HG02588 (cell line): Measurements from ENCODE around the gene ATP2B3.

ENCODE experiments used
- ATAC-seq: cut with Tn5 transposase; IDR thresholded peaks from one replicate; pipeline ENCODE4 v1.9.1; 2021; ENCODE audit warnings: mild to moderate bottlenecking, moderate library complexity; ENCODE audit not compliant: unreplicated experiment

Gene ATP2B3

GRCh38 chrX:153609917-153610835 is 92.7 kb downstream of the ATP2B3 start:
- ATAC-seq: peak; percentile 76

GRCh38 chrX:153610836-153611213 is 93.4 kb downstream of the ATP2B3 start:
- ATAC-seq: no peak

- ATAC-seq: no peak
Observed at GRCh38 chrX:153611298-153612095, 94.1 kb downstream of the ATP2B3 start.

DNA sequence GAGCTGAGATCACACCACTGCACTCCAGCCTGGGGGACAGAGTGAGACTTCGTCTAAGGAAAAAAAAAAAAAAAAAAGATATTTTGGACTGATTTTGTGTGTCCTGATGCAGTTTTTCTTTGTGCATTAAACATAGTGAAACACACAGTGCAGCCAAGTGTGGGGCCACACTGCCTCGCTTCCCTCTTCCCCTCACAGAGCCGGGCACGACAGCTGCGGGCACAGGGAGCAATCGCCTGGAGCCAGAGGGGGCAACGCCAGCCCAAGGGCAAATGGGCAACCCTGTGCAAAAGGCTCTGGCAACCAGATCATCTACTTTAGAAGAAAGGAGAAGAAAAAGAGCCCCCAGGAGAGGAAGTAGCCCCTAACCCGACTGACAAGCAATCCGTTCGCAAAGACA is 95.0 kb downstream of the ATP2B3 start:
- ATAC-seq: no peak

DNA sequence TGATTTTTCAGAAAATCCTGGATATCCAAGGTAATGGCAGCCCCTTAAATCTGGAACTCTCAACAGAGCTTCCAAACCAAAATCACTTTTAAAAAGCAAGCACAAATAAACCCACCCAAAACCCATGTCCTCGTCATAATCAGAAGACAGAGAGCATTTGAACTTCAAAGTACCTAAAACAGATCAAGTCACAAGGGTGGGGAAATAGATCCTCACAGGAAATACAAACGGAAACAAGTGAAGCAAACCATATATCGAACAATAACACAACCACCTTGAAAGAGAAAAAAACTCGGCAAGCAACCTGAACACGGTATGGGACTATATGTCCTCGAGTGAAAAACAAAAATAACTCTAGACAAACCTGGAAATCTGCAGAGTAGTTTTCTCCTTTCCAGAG is 97.4 kb downstream of the ATP2B3 start:
- no peak for ATAC-seq

- no peak for ATAC-seq
Observed at GRCh38 chrX:153620576-153620975, 103.1 kb downstream of the ATP2B3 start.

DNA sequence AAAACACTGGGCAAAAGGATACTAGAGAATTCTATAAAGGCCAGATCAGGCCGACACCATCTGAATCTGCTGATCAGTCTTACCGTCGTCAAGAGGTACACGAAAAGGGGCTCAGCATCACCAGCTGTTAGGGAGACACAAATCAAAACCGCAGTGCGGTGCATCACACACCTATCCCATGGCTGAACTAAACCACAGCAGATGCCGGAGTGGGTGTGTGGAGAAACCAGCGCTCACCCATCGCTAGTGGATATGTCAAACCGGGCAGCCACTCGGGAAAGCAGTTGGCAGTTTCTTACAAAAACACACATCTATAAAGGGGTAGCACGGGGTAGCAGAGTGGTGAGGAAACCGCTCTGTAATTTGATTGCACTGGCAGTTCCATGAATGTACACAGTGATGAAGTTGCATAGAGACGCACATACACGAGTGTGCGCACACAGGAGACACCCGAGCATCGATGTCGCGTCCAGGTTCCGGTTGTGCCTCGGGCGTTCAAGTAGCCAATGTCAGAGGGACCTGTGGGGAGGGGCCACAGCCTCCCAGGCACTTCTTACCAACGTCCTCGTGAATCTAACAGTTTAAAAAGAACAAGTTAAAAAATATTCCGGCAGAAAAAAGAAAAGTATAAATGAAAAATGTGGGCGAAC is 104.6 kb downstream of the ATP2B3 start:
- no peak for ATAC-seq

GRCh38 chrX:153622661-153623309 is 105.3 kb downstream of the ATP2B3 start:
- ATAC-seq: no peak

DNA sequence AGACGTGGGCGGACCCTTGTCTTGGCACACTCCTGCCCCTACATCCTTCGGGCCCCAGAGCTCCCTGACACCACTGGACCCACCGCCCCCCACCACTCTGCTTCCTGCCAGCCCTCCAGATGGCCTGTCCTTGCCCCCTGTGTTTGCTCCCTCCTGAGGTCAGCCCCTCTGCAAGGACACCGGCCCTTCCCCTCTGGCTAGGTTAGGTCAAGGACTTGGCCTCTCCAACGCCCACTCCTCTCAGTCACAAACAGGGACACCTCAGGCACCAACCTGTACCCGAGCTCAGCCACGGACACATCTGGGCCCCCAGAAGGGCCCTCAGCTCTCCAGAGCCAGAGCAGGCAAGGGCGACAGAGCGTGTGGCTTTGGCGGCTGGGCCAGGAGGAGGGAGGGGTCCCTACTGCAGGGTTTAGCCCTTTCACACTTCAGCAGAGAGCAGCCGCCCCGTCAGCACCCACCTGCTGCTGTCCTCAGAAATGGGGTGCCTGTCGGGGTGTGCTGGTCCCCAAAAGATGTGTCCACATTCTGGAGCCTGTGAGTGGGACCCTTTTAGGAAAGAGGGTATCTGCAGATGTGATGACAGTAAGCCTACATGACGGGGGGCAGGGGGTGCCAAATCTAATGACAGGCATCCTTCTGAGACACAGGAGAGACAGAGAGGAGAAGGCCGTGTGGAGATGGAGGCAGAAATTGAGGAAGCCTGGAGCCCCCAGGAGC is 106.0 kb downstream of the ATP2B3 start:
- ATAC-seq: no peak

DNA sequence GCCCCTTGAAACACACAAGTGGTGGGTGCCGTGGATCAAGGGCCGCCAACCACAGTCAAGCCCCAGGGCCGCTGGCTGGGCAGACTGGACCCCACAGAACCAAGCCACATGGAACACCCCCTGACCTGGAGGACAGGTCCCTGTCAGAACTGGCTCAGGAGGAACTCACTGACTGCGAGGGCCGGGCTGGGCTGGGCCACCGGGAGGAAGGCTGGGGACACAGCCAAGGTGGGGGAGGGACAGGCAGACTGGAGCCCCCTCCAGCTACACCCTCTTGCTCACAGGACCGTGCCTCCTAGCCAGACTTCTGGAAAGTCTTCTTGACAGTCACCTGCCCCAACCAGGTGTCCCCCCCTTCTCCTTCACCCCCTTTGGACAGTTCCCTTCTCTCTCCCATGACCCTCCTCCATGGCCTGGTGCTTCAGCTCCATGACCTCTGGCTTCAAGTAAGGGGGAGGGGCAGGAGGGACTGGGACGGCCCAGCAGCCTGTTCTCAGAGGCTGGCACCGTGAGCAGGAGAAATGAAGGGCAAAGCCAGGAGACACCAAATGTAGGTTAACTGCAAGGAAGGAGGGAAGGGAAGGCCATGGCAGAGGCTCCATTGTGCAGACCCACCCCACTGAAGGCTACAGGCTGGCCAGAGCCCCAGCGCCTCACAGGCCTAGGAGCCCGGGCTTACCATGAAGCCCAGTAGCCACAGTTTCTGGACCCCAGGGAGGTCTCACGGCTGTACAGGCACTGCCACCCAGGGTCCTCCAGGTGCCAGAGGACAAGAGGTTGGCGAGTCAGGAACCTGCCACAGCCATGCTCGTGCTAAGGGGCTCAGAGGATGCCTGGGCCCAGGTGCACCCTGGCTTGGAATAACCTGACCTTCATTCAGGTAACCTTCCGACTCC is 107.0 kb downstream of the ATP2B3 start:
- ATAC-seq: no peak

GRCh38 chrX:153625271-153626024 is 108.0 kb downstream of the ATP2B3 start:
- ATAC-seq: no peak

DNA sequence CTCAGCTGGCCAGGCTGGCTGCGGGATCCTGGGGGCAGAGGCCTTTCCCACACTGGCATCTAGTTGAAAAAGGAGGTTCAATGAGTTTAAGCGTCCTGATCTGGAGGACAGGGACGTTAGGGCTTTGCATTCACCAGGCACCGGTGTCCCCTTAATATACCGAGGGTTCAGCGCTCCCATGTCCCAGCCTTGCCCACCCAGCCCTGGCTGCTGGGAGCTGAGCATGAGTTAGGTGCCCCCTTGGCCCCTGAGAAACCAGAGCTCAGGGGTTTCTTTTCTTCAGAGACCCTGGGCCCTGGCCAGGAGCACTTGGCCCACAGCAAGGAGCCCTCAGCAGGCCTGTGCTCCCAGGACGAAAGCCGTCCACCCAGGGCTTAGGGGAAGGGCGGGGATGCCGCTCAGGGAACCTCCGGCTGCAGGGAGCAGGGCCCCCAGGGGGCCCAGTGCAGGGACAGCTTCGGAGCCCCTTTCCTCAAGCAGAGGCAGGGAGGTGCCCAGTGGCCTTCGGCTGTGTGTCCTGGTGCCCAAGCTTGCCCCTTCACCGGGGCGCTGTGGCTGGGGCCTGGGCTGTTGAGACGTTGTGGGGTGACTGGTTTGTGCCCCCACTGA is 108.7 kb downstream of the ATP2B3 start:
- no peak for ATAC-seq

DNA sequence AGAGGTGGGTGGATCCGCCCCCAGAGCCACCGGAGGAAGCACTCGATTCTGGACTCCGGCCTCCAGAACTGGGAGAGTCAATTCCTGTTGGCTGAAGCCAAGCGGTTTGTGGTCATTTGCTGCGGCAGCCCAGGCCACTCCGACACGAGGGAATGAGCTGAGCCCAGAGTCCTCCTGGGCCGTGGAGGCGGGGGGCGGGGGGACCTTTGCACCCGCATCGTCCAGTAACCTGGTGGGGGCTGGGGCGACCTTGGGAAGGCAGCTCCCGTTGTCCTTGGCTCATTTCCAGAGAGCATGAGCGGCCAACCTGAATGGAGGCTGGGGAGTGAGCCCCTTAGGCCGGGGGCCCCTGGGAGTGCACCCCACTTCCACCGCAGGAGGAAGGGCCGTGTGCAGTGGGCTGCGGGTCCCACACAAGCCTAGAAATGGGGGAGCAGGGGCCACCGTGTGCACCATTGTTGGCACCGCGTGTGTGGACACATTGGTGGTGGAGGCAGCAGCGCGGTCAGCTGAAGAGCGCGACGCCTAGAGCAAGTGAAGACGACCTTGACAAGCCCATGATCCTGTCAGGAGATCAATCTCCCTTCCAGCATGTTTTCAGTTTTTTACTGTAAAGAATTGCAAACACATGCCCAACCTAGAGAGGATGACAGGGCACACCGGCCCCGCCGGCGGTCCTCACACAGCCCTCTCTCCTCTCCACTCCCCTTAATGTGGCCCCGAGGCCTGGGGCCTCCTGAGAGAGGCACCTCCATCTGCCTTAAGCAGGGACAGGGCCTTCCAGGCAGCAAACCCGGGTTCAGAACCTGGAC is 109.6 kb downstream of the ATP2B3 start:
- no peak for ATAC-seq

DNA sequence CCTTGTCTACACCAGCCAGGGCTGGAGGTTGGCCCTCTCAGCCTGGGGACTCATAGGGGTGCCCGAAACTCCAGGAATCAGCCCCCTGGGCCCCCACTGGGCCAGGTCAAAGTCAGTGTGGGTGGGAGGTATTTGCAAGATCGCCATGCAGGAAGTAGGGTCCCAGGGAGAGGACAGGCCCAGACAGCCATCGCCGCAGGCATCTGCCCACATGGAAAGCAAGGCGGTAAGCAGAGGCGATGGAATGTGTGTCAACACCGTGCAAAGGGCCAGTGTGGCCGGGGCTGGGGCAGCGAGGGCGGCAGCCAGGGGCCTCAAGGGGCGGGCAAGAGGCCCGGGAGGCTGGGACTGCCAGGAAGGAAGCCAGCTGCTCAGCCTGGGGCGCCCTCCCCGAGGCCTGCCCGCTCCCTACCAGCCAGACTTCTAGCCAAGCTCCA is 110.3 kb downstream of the ATP2B3 start:
- no peak for ATAC-seq

DNA sequence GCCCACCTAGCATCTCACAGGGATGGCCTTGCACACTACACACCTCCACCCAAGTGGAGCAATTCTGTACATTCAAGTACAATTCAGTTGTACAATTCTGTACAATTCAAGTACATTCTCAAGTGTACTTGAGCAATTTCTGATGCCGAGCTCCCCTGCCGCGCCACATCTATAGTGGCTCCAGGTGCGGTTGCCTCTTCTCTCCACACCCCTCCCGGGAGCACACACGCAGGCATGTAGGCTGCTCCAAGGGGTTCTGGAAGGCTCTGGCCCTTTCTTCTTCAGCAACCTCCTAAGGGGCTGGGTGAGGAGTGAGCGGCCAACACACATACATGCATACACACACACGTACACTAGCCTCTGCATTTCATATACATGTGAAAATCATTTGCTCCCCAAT is 110.7 kb downstream of the ATP2B3 start:
- no peak for ATAC-seq

- no peak for ATAC-seq
Observed at GRCh38 chrX:153628665-153629064, 111.2 kb downstream of the ATP2B3 start.

GRCh38 chrX:153631346-153631745 is 113.9 kb downstream of the ATP2B3 start:
- ATAC-seq: no peak
